HEK293 (cell line): ENCODE results near the gene ZRSR2.

ENCODE experiments used
- GLI4 ChIP-seq: fragments of 450-650 bp; formaldehyde crosslinking; IDR thresholded peaks from 2 replicates; pipeline ENCODE4 v1.5.1; 2016; ENCODE audit warnings: missing biosample characterization, missing genetic modification characterization
- IKZF3 ChIP-seq: fragments of 450-650 bp; IDR thresholded peaks from 2 replicates; pipeline ENCODE4 v1.5.0; 2018; ENCODE audit warnings: missing biosample characterization, mild to moderate bottlenecking, missing genetic modification characterization, moderate library complexity
- KLF7 ChIP-seq: fragments of 450-650 bp; formaldehyde crosslinking; IDR thresholded peaks from 2 replicates; pipeline ENCODE4 v1.5.1; 2016; ENCODE audit warnings: missing biosample characterization, missing genetic modification characterization, borderline replicate concordance
- TCF7L2 ChIP-seq: IDR thresholded peaks from 2 replicates; pipeline ENCODE4 v1.6.1; 2011; ENCODE audit warnings: low read depth, mild to moderate bottlenecking, inconsistent platforms, low read length, moderate library complexity, borderline replicate concordance
- WT1 ChIP-seq: fragments of 450-650 bp; formaldehyde crosslinking; IDR thresholded peaks from 2 replicates; pipeline ENCODE4 v1.5.1; 2016; ENCODE audit warnings: missing biosample characterization, missing genetic modification characterization
- YY2 ChIP-seq: fragments of 450-650 bp; formaldehyde crosslinking; IDR thresholded peaks from 2 replicates; pipeline ENCODE4 v1.5.1; 2016; ENCODE audit warnings: missing biosample characterization, missing genetic modification characterization
- ZFP3 ChIP-seq: fragments of 450-650 bp; formaldehyde crosslinking; IDR thresholded peaks from 2 replicates; pipeline ENCODE4 v1.5.1; 2016; ENCODE audit warnings: low read depth, missing biosample characterization, missing genetic modification characterization
- ZIC2 ChIP-seq: fragments of 450-650 bp; formaldehyde crosslinking; IDR thresholded peaks from 2 replicates; pipeline ENCODE4 v1.5.1; 2016; ENCODE audit warnings: missing biosample characterization, missing genetic modification characterization
- ZNF140 ChIP-seq: fragments of 450-650 bp; formaldehyde crosslinking; IDR thresholded peaks from 2 replicates; pipeline ENCODE4 v1.5.1; 2016; ENCODE audit warnings: missing biosample characterization, missing genetic modification characterization
- ZNF174 ChIP-seq: fragments of 450-650 bp; formaldehyde crosslinking; IDR thresholded peaks from 2 replicates; pipeline ENCODE4 v1.5.0; 2017; ENCODE audit warnings: missing biosample characterization, mild to moderate bottlenecking, missing genetic modification characterization
- ZNF221 ChIP-seq: fragments of 450-650 bp; formaldehyde crosslinking; IDR thresholded peaks from 2 replicates; pipeline ENCODE4 v1.5.1; 2017; ENCODE audit warnings: missing biosample characterization, missing genetic modification characterization, borderline replicate concordance
- ZNF350 ChIP-seq: fragments of 450-650 bp; formaldehyde crosslinking; IDR thresholded peaks from 2 replicates; pipeline ENCODE4 v1.5.0; 2017; ENCODE audit warnings: missing biosample characterization, mild to moderate bottlenecking, missing genetic modification characterization
- ZNF404 ChIP-seq: fragments of 450-650 bp; formaldehyde crosslinking; IDR thresholded peaks from 2 replicates; pipeline ENCODE4 v1.5.1; 2017; ENCODE audit warnings: missing biosample characterization, missing genetic modification characterization
- ZNF510 ChIP-seq: fragments of 450-650 bp; formaldehyde crosslinking; IDR thresholded peaks from 2 replicates; pipeline ENCODE4 v1.5.1; 2018; ENCODE audit warnings: mild to moderate bottlenecking, missing genetic modification characterization, missing biosample characterization; ENCODE audit not compliant: insufficient replicate concordance
- ZNF585B ChIP-seq: fragments of 450-650 bp; formaldehyde crosslinking; IDR thresholded peaks from 2 replicates; pipeline ENCODE4 v1.5.1; 2016; ENCODE audit warnings: missing biosample characterization, missing genetic modification characterization
- ZNF596 ChIP-seq: fragments of 450-650 bp; IDR thresholded peaks from 2 replicates; pipeline ENCODE4 v1.5.0; 2018; ENCODE audit warnings: missing biosample characterization, mild to moderate bottlenecking, missing genetic modification characterization, moderate library complexity
- ZNF747 ChIP-seq: fragments of 450-650 bp; formaldehyde crosslinking; IDR thresholded peaks from 2 replicates; pipeline ENCODE4 v1.5.1; 2016; ENCODE audit warnings: missing biosample characterization, missing genetic modification characterization
- ZNF792 ChIP-seq: fragments of 450-650 bp; formaldehyde crosslinking; IDR thresholded peaks from 2 replicates; pipeline ENCODE4 v1.5.1; 2016; ENCODE audit warnings: missing biosample characterization, missing genetic modification characterization
- ZNF843 ChIP-seq: fragments of 450-650 bp; formaldehyde crosslinking; IDR thresholded peaks from 2 replicates; pipeline ENCODE4 v1.5.1; 2016; ENCODE audit warnings: missing biosample characterization, missing genetic modification characterization
- ZSCAN16 ChIP-seq: fragments of 450-650 bp; formaldehyde crosslinking; IDR thresholded peaks from 2 replicates; pipeline ENCODE4 v1.5.1; 2016; ENCODE audit warnings: missing biosample characterization, missing genetic modification characterization
- TF ChIP-seq, protein P1 (sequence below): fragments of 450-650 bp; formaldehyde crosslinking; IDR thresholded peaks from 2 replicates; pipeline ENCODE4 v1.5.1; 2016; ENCODE audit warnings: missing biosample characterization, missing genetic modification characterization, borderline replicate concordance
- TF ChIP-seq, protein P2 (sequence below): fragments of 450-650 bp; formaldehyde crosslinking; optimal IDR thresholded peaks from 2 replicates; pipeline ENCODE3; 2016; ENCODE audit warnings: missing biosample characterization, mild to moderate bottlenecking, missing genetic modification characterization
- TF ChIP-seq, protein P3 (sequence below): fragments of 450-650 bp; formaldehyde crosslinking; IDR thresholded peaks from 2 replicates; pipeline ENCODE4 v1.5.1; 2016; ENCODE audit warnings: missing biosample characterization, missing genetic modification characterization
- TF ChIP-seq, protein P4 (sequence below): fragments of 450-650 bp; formaldehyde crosslinking; IDR thresholded peaks from 2 replicates; pipeline ENCODE4 v1.5.1; 2016; ENCODE audit warnings: missing biosample characterization, missing genetic modification characterization
- TF ChIP-seq, protein P5 (sequence below): fragments of 450-650 bp; formaldehyde crosslinking; IDR thresholded peaks from 2 replicates; pipeline ENCODE4 v1.5.1; 2017; ENCODE audit warnings: missing biosample characterization, missing genetic modification characterization

Gene ZRSR2

DNA sequence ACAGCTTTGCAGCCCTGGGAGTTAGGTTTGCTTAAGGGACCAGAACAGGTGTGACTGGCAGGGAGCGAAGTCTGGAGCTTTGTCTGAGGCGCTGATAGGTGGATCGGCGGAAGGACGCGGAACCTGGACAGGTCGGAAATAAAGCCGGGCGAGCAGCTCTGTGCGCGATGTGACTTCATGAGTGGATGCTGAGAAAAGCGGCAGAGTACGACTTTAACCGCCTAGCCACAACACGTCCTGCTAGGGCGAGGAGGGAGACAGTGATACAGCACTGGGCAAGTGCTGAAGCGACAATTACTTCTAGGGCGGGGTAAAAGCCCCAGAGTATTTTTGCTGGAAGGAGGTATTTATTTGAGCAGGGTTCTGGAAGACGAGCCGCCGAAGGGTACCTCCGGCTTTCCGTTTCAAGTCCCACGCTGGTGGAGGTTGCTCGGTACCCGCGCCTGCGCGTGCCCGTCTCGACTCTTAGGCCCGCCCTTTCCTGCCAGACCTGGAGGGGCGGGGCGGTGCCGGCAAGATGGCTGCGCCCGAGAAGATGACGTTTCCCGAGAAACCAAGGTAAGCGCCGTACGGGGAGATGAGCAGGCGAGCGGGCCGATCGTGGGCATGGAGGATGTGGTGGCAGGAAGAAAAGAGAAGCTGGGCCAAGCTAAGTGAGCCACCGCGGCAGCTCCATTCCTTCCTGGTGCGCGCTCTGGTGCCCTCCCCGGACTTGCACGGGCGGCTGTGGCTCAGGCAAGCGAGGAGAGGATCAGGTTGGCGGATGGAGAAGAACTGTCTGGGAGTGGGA lies at the start of gene ZRSR2 (continued):
- no peak for TF ChIP-seq ZNF404 (tag by site-specific recombination)
- peak; percentile 79 for TF ChIP-seq YY2 (tag by site-specific recombination)
- no peak for TF ChIP-seq ZIC2 (tag by site-specific recombination)
- TF ChIP-seq KLF7 (tag by site-specific recombination): no peak
- no peak for TF ChIP-seq ZNF747
- TF ChIP-seq ZNF140: no peak
- no peak for TF ChIP-seq ZFP3
- TF ChIP-seq ZNF585B: no peak
- no peak for TF ChIP-seq ZNF596
- TF ChIP-seq ZSCAN16: no peak
- peak; percentile 57; the same call in 1 of the 2 replicates for TF ChIP-seq ZNF843 (tag by site-specific recombination)
- TF ChIP-seq, protein P1, sequence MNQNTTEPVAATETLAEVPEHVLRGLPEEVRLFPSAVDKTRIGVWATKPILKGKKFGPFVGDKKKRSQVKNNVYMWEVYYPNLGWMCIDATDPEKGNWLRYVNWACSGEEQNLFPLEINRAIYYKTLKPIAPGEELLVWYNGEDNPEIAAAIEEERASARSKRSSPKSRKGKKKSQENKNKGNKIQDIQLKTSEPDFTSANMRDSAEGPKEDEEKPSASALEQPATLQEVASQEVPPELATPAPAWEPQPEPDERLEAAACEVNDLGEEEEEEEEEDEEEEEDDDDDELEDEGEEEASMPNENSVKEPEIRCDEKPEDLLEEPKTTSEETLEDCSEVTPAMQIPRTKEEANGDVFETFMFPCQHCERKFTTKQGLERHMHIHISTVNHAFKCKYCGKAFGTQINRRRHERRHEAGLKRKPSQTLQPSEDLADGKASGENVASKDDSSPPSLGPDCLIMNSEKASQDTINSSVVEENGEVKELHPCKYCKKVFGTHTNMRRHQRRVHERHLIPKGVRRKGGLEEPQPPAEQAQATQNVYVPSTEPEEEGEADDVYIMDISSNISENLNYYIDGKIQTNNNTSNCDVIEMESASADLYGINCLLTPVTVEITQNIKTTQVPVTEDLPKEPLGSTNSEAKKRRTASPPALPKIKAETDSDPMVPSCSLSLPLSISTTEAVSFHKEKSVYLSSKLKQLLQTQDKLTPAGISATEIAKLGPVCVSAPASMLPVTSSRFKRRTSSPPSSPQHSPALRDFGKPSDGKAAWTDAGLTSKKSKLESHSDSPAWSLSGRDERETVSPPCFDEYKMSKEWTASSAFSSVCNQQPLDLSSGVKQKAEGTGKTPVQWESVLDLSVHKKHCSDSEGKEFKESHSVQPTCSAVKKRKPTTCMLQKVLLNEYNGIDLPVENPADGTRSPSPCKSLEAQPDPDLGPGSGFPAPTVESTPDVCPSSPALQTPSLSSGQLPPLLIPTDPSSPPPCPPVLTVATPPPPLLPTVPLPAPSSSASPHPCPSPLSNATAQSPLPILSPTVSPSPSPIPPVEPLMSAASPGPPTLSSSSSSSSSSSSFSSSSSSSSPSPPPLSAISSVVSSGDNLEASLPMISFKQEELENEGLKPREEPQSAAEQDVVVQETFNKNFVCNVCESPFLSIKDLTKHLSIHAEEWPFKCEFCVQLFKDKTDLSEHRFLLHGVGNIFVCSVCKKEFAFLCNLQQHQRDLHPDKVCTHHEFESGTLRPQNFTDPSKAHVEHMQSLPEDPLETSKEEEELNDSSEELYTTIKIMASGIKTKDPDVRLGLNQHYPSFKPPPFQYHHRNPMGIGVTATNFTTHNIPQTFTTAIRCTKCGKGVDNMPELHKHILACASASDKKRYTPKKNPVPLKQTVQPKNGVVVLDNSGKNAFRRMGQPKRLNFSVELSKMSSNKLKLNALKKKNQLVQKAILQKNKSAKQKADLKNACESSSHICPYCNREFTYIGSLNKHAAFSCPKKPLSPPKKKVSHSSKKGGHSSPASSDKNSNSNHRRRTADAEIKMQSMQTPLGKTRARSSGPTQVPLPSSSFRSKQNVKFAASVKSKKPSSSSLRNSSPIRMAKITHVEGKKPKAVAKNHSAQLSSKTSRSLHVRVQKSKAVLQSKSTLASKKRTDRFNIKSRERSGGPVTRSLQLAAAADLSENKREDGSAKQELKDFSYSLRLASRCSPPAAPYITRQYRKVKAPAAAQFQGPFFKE: no peak
- TF ChIP-seq ZNF221 (tag by site-specific recombination): no peak
- no peak for TF ChIP-seq TCF7L2
- TF ChIP-seq WT1 (tag by site-specific recombination): no peak
- TF ChIP-seq, protein P2, sequence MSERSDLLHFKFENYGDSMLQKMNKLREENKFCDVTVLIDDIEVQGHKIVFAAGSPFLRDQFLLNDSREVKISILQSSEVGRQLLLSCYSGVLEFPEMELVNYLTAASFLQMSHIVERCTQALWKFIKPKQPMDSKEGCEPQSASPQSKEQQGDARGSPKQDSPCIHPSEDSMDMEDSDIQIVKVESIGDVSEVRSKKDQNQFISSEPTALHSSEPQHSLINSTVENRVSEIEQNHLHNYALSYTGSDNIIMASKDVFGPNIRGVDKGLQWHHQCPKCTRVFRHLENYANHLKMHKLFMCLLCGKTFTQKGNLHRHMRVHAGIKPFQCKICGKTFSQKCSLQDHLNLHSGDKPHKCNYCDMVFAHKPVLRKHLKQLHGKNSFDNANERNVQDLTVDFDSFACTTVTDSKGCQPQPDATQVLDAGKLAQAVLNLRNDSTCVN: peak; percentile 84
- TF ChIP-seq, protein P3, sequence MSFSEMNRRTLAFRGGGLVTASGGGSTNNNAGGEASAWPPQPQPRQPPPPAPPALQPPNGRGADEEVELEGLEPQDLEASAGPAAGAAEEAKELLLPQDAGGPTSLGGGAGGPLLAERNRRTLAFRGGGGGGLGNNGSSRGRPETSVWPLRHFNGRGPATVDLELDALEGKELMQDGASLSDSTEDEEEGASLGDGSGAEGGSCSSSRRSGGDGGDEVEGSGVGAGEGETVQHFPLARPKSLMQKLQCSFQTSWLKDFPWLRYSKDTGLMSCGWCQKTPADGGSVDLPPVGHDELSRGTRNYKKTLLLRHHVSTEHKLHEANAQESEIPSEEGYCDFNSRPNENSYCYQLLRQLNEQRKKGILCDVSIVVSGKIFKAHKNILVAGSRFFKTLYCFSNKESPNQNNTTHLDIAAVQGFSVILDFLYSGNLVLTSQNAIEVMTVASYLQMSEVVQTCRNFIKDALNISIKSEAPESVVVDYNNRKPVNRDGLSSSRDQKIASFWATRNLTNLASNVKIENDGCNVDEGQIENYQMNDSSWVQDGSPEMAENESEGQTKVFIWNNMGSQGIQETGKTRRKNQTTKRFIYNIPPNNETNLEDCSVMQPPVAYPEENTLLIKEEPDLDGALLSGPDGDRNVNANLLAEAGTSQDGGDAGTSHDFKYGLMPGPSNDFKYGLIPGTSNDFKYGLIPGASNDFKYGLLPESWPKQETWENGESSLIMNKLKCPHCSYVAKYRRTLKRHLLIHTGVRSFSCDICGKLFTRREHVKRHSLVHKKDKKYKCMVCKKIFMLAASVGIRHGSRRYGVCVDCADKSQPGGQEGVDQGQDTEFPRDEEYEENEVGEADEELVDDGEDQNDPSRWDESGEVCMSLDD (tag by site-specific recombination): no peak
- TF ChIP-seq IKZF3: no peak
- no peak for TF ChIP-seq ZNF510 (tag by site-specific recombination)
- TF ChIP-seq, protein P4, sequence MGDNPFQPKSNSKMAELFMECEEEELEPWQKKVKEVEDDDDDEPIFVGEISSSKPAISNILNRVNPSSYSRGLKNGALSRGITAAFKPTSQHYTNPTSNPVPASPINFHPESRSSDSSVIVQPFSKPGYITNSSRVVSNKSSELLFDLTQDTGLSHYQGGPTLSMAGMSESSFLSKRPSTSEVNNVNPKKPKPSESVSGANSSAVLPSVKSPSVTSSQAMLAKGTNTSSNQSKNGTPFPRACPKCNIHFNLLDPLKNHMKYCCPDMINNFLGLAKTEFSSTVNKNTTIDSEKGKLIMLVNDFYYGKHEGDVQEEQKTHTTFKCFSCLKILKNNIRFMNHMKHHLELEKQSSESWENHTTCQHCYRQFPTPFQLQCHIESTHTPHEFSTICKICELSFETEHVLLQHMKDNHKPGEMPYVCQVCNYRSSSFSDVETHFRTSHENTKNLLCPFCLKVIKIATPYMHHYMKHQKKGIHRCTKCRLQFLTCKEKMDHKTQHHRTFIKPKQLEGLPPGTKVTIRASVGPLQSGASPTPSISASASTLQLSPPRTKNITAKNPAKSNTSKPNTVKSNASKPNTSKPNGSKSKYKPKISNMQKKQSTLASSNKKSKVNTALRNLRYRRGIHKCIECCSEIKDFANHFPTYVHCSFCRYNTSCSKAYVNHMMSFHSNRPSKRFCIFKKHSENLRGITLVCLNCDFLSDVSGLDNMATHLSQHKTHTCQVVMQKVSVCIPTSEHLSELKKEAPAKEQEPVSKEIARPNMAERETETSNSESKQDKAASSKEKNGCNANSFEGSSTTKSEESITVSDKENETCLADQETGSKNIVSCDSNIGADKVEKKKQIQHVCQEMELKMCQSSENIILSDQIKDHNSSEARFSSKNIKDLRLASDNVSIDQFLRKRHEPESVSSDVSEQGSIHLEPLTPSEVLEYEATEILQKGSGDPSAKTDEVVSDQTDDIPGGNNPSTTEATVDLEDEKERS: no peak
- TF ChIP-seq ZNF792 (tag by site-specific recombination): no peak
- no peak for TF ChIP-seq GLI4 (tag by site-specific recombination)
- TF ChIP-seq, protein P5, sequence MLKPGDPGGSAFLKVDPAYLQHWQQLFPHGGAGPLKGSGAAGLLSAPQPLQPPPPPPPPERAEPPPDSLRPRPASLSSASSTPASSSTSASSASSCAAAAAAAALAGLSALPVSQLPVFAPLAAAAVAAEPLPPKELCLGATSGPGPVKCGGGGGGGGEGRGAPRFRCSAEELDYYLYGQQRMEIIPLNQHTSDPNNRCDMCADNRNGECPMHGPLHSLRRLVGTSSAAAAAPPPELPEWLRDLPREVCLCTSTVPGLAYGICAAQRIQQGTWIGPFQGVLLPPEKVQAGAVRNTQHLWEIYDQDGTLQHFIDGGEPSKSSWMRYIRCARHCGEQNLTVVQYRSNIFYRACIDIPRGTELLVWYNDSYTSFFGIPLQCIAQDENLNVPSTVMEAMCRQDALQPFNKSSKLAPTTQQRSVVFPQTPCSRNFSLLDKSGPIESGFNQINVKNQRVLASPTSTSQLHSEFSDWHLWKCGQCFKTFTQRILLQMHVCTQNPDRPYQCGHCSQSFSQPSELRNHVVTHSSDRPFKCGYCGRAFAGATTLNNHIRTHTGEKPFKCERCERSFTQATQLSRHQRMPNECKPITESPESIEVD (tag by site-specific recombination): no peak
- TF ChIP-seq ZNF174 (tag by site-specific recombination): no peak
- TF ChIP-seq ZNF350: no peak
